KMS-11 (cell line): Measurements from ENCODE around the gene IGFLR1.

Experiments
- H2AFZ ChIP-seq: fragments of 200-600 bp; sonication (generic); 2 replicates; pipeline ENCODE4 v1.6.1; 2016; ENCODE audit warnings: antibody characterized with exemption, mixed run types, low read depth
- H3K27ac ChIP-seq: fragments of 200-600 bp; sonication (generic); 2 replicates; pipeline ENCODE4 v1.6.1; 2016; ENCODE audit warnings: mild to moderate bottlenecking, mixed run types
- H3K27me3 ChIP-seq: fragments of 200-600 bp; sonication (generic); 2 replicates; pipeline ENCODE4 v1.6.1; 2017; ENCODE audit warnings: mild to moderate bottlenecking, low read depth, mixed run types, moderate library complexity; ENCODE audit not compliant: insufficient read depth
- H3K36me3 ChIP-seq: fragments of 200-600 bp; sonication (generic); 2 replicates; pipeline ENCODE4 v1.6.1; 2017; ENCODE audit warnings: mild to moderate bottlenecking, mixed run types; ENCODE audit not compliant: insufficient read depth
- H3K4me1 ChIP-seq: fragments of 200-600 bp; sonication (generic); 2 replicates; pipeline ENCODE4 v1.6.1; 2016; ENCODE audit warnings: mild to moderate bottlenecking, low read depth, mixed run types; ENCODE audit not compliant: poor library complexity, severe bottlenecking
- H3K4me2 ChIP-seq: fragments of 200-600 bp; sonication (generic); 2 replicates; pipeline ENCODE4 v1.7.0; 2016; ENCODE audit warnings: mild to moderate bottlenecking, mixed run types
- H3K4me3 ChIP-seq: fragments of 200-600 bp; sonication (generic); IDR thresholded peaks from 2 replicates; pipeline ENCODE4 v1.6.1; 2017; ENCODE audit warnings: low read depth, low read length, mixed read lengths; ENCODE audit not compliant: insufficient read depth
- H3K79me2 ChIP-seq: fragments of 200-600 bp; sonication (generic); 2 replicates; pipeline ENCODE4 v1.6.1; 2016; ENCODE audit warnings: low read depth, mixed run types; ENCODE audit not compliant: insufficient read depth
- H3K9ac ChIP-seq: fragments of 200-600 bp; sonication (generic); 2 replicates; pipeline ENCODE4 v1.6.1; 2016; ENCODE audit warnings: mild to moderate bottlenecking, mixed run types
- H4K20me1 ChIP-seq: fragments of 200-600 bp; sonication (generic); 2 replicates; pipeline ENCODE4 v1.6.1; 2016; ENCODE audit warnings: mild to moderate bottlenecking, mixed run types; ENCODE audit not compliant: insufficient read depth
- CTCF ChIP-seq: fragments of 200-600 bp; sonication (generic); conservative IDR thresholded peaks from 2 replicates; pipeline ENCODE4 v1.6.1; 2017; ENCODE audit warnings: low read depth, mild to moderate bottlenecking, antibody characterized with exemption, low read length, moderate library complexity, mixed read lengths

IGFLR1 gene

GRCh38 chr19:35767288-35768081 lies 25.2 kb upstream of the IGFLR1 start:
- H3K4me1 ChIP-seq: no peaks in the 10 kb centered on the region
- H3K9ac ChIP-seq: no peak overlapping the region
- H2AFZ ChIP-seq: no peak overlapping the region
- no peaks in the 10 kb centered on the region for H4K20me1 ChIP-seq
- H3K4me3 ChIP-seq: no peak overlapping the region
- H3K4me2 ChIP-seq: no peak overlapping the region
- TF ChIP-seq CTCF: no peak
- H3K36me3 ChIP-seq: no peaks in the 10 kb centered on the region
- no peak overlapping the region for H3K27ac ChIP-seq
- no peaks in the 10 kb centered on the region for H3K27me3 ChIP-seq
- no peaks in the 10 kb centered on the region for H3K79me2 ChIP-seq

GRCh38 chr19:35766571-35767104 lies 24.4 kb upstream of the IGFLR1 start:
- H4K20me1 ChIP-seq: no peaks in the 10 kb centered on the region
- no peak for TF ChIP-seq CTCF
- no peaks in the 10 kb centered on the region for H3K79me2 ChIP-seq
- H3K27ac ChIP-seq: no peak overlapping the region
- no peaks in the 10 kb centered on the region for H3K27me3 ChIP-seq
- no peaks in the 10 kb centered on the region for H3K4me1 ChIP-seq
- H2AFZ ChIP-seq: no peak overlapping the region
- no peak overlapping the region for H3K4me2 ChIP-seq
- H3K36me3 ChIP-seq: no peaks in the 10 kb centered on the region
- H3K4me3 ChIP-seq: no peak overlapping the region
- no peak overlapping the region for H3K9ac ChIP-seq

- H3K4me1 ChIP-seq: no peaks in the 10 kb centered on the region
- no peak for TF ChIP-seq CTCF
- H3K4me2 ChIP-seq: no peak overlapping the region
- H3K9ac ChIP-seq: no peak overlapping the region
- no peaks in the 10 kb centered on the region for H3K27me3 ChIP-seq
- no peak overlapping the region for H3K4me3 ChIP-seq
- no peaks in the 10 kb centered on the region for H3K79me2 ChIP-seq
- no peaks in the 10 kb centered on the region for H3K36me3 ChIP-seq
- H2AFZ ChIP-seq: no peak overlapping the region
- no peaks in the 10 kb centered on the region for H4K20me1 ChIP-seq
- no peak overlapping the region for H3K27ac ChIP-seq
Observed at GRCh38 chr19:35764432-35765315, 22.4 kb upstream of the IGFLR1 start.

- no peak overlapping the region for H3K4me2 ChIP-seq
- no peak overlapping the region for H3K4me3 ChIP-seq
- H3K79me2 ChIP-seq: peaks cover 12% of the 10 kb centered on the region; the same call in 1 of the 2 replicates
- H3K27me3 ChIP-seq: no peaks in the 10 kb centered on the region
- peaks cover 16% of the 10 kb centered on the region for H3K4me1 ChIP-seq
- no peak overlapping the region for H3K9ac ChIP-seq
- H4K20me1 ChIP-seq: no peaks in the 10 kb centered on the region
- H2AFZ ChIP-seq: no peak overlapping the region
- H3K36me3 ChIP-seq: no peaks in the 10 kb centered on the region
- TF ChIP-seq CTCF: no peak
- H3K27ac ChIP-seq: no peak overlapping the region
Observed at GRCh38 chr19:35760711-35761349, 18.6 kb upstream of the IGFLR1 start.
